Progenitor cell of endocrine pancreas (in vitro differentiated cells): ENCODE measurements around the gene KIF3C. TPM values are rescaled to one million over a fixed set of nuclear protein-coding genes. Genes with fewer than 3 reads are reported as not detected.
"Not testable (repeated sequence)": the region's sequence is repeated elsewhere in the genome, so short reads cannot be mapped to it uniquely, and the experiment has no call there.

Source experiments
- DNase-seq: peaks from one replicate; pipeline ENCODE4 v3.0.0; 2021; ENCODE audit warnings: low spot score; ENCODE audit not compliant: unreplicated experiment
- H3K27ac Mint-ChIP-seq: 2 replicates; pipeline ENCODE4 v1.8.0; 2021; ENCODE audit warnings: mild to moderate bottlenecking, moderate library complexity, mixed read lengths
- H3K27me3 Mint-ChIP-seq: 2 replicates; pipeline ENCODE4 v1.8.0; 2021; ENCODE audit warnings: mixed read lengths
- H3K36me3 Mint-ChIP-seq: 2 replicates; pipeline ENCODE4 v1.8.0; 2022; ENCODE audit warnings: mixed read lengths; ENCODE audit not compliant: insufficient read depth
- H3K4me1 Mint-ChIP-seq: 2 replicates; pipeline ENCODE4 v1.8.0; 2021; ENCODE audit warnings: low read depth, mixed read lengths
- H3K4me3 Mint-ChIP-seq: 2 replicates; pipeline ENCODE4 v1.8.0; 2021; ENCODE audit warnings: low read depth, mild to moderate bottlenecking, moderate library complexity, mixed read lengths
- H3K9me3 Mint-ChIP-seq: 2 replicates; pipeline ENCODE4 v1.8.0; 2021; ENCODE audit warnings: low read depth, mixed read lengths
- total RNA-seq: library from RNA; stranded (reverse); gene quantifications from 2 replicates; pipeline ENCODE4 v1.2.1, GENCODE V29; 2021
- TF ChIP-seq, protein P1 (sequence below): fragments of 200-600 bp; sonication (generic); IDR thresholded peaks from one replicate; pipeline ENCODE4 v1.5.0; 2021; ENCODE audit warnings: antibody characterized with exemption, mild to moderate bottlenecking; ENCODE audit not compliant: unreplicated experiment

Gene KIF3C
- total RNA-seq, 1 donor from 2014 or later: 42.3 TPM

DNA sequence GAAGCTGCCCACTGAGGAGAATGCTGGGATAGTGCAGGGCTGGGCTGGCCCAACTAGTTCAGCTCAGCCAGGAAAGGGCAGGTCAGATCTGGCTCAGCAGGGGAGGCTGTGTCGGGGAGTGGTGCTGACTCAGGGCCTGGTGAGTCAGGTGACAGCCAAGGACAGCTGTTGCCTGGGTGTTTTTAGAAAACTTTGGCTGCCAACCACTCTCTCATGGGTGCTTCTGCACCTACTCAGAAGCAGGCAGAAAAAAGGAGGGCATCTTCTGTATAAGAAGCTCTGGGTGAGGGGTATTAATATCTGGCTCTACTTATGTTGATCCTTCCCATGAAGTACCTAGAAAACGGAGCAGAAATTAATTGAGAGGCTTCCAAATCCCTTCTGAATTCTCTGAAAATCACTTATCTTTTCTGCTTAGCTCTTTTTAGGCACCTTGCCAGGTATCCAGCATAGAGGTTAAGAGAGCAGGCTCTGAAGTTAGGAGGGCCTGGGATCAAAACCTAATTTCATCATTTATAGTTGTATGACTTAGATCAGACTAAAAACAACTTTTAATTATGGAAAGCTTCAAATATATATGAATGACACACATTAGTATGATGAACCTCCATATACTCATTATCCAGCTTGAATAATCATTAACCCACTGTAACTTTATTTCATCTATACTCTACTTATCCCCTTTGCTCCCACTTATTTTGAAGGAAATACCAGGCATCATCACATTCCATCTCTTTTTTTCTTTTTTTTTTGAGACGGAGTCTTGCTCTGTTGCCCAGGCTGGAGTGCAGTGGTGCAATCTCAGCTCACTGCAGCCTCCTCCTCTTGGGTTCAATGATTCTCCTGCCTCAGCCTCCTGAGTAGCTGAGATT, 36.1 kb upstream of the KIF3C start:
- no peak for DNase-seq
- H3K27me3 Mint-ChIP-seq: peaks cover 8% of the 10 kb centered on the region
- TF ChIP-seq, protein P1, sequence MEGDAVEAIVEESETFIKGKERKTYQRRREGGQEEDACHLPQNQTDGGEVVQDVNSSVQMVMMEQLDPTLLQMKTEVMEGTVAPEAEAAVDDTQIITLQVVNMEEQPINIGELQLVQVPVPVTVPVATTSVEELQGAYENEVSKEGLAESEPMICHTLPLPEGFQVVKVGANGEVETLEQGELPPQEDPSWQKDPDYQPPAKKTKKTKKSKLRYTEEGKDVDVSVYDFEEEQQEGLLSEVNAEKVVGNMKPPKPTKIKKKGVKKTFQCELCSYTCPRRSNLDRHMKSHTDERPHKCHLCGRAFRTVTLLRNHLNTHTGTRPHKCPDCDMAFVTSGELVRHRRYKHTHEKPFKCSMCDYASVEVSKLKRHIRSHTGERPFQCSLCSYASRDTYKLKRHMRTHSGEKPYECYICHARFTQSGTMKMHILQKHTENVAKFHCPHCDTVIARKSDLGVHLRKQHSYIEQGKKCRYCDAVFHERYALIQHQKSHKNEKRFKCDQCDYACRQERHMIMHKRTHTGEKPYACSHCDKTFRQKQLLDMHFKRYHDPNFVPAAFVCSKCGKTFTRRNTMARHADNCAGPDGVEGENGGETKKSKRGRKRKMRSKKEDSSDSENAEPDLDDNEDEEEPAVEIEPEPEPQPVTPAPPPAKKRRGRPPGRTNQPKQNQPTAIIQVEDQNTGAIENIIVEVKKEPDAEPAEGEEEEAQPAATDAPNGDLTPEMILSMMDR: no peak
- H3K27ac Mint-ChIP-seq: peak overlapping the region; percentile 23
- H3K36me3 Mint-ChIP-seq: no peaks in the 10 kb centered on the region
- no peak overlapping the region for H3K4me3 Mint-ChIP-seq
- H3K4me1 Mint-ChIP-seq: peaks cover 3% of the 10 kb centered on the region
- H3K9me3 Mint-ChIP-seq: no peaks in the 10 kb centered on the region

DNA sequence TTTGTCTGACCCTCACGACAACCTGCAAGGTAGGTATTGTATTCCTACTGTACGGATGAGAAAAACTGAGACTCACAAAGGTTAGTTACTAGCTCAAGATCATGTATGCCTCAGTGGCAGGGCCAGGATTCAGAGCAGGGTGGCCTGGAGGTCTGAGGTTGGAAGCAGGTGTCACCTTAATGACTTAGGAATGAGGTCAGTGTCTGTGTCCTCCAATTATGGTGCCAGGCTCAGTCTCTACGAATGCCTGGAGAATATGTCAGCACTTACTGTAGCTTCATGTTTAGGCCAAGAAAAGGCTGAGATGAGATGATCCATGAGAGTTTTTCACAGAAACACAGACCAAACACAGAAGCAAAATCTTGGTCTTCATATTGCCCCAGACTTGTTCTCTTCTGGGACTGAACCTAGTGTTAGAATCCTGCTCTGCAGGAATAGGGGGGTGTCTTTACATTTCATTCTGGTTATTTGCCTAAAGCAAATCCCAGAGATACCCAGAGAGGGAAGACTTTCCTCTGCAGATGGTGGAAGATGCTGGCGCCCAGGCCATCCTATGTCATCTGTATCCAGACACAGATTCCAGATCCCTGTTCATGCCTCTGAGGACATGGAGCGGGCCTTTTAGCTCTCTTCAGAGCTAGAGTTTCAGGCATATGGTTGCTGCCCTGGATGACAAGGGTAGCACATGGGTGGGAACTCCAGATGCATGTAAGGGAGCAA, 35.3 kb upstream of the KIF3C start:
- Mint-ChIP-seq H3K9me3 (no peaks in the 10 kb centered on the region), H3K27ac (peak overlapping the region; percentile 49), H3K27me3 (peaks cover 8% of the 10 kb centered on the region), H3K36me3 (no peaks in the 10 kb centered on the region), H3K4me1 (peaks cover 7% of the 10 kb centered on the region), H3K4me3 (no peak overlapping the region)
- DNase-seq: no peak
- TF ChIP-seq, protein P1: no peak

DNA sequence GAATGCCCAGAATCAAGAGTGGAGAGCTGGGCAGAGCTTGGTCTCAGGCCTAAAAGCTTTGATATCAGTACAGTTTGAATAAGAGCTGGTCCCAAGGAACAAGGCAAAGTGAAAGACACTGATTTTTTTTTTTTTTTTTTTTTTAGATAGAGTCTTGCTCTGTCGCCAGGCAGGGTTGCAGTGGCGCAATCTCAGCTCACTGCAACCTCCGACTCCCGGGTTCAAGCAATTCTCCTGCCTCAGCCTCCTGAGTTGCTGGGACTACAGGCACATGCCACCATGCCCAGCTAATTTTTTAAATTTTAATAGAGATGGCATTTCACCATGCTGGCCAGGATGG, 34.4 kb upstream of the KIF3C start:
- not testable (repeated sequence) for H3K27ac Mint-ChIP-seq, H3K27me3 Mint-ChIP-seq, H3K9me3 Mint-ChIP-seq, H3K36me3 Mint-ChIP-seq, DNase-seq, H3K4me3 Mint-ChIP-seq
- peaks cover 16% of the 10 kb centered on the region for H3K4me1 Mint-ChIP-seq

DNA sequence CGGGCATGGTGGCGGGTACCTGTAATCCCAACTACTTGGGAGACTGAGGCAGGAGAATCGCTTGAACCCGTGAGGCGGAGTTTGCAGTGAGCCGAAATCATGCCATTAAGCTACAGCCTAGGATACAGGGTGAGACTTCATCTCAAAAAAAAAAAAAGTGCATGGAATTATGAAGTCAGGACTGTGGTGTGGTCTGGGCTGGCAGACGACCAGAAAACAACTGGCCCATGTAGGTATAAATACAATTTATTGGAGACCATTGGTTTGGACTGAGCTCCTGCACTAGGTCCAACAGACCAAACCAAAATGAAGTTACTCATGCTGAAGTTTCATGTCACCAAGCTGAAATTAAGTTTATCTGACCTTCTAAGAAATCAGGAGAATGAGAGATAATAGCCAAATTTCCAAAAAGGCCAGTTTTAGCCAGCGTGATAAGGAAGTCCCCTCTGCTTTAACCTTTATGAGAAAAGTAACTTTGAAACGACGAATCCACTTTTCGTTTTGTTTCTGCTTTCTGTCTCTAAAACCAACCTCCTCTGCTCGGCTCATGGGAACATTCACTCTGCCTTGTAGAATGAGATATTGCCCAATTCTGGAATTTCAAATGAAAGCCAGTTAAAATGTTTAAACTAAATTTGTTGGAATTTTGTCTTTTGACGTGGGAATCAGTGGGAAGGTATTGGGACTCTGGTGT, 33.9 kb upstream of the KIF3C start:
- TF ChIP-seq, protein P1: no peak
- no peak overlapping the region for H3K27ac Mint-ChIP-seq
- no peak overlapping the region for H3K4me3 Mint-ChIP-seq
- no peaks in the 10 kb centered on the region for H3K36me3 Mint-ChIP-seq
- H3K9me3 Mint-ChIP-seq: no peaks in the 10 kb centered on the region
- DNase-seq: no peak
- peaks cover 19% of the 10 kb centered on the region for H3K4me1 Mint-ChIP-seq
- H3K27me3 Mint-ChIP-seq: peaks cover 8% of the 10 kb centered on the region

DNA sequence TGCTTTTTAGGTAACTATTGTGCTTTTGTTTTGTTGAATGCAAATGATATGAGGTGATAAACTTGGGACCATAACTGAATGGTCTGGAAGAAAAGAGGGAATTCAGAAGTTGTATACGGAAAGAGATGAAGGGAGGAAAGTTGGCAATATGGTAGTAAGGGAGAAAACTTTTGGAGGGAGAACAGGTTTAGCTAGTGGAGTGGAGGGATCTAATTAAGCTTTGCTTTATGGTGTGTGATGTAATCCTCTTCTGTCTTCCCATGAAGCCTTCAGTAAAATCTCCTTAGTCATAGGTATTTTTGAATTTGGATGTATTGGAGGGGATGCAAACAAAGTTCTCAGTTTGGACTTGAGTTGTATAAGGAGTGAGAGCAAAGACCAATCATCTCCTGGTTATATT, 31.4 kb upstream of the KIF3C start:
- TF ChIP-seq, protein P1: no peak
- H3K4me3 Mint-ChIP-seq: no peak overlapping the region
- no peak for DNase-seq
- peak overlapping the region; percentile 11 for H3K27ac Mint-ChIP-seq
- H3K27me3 Mint-ChIP-seq: peaks cover 8% of the 10 kb centered on the region
- peaks cover 22% of the 10 kb centered on the region for H3K4me1 Mint-ChIP-seq
- H3K9me3 Mint-ChIP-seq: peaks cover 3% of the 10 kb centered on the region
- H3K36me3 Mint-ChIP-seq: no peaks in the 10 kb centered on the region
